HUES48 (cell line): ENCODE data around the gene GYS2.

Experiments
- H3K27ac ChIP-seq: one replicate; pipeline ENCODE4 v1.7.0; 2013; ENCODE audit warnings: low read depth, low read length, inconsistent platforms
- H3K27me3 ChIP-seq: 2 replicates; pipeline ENCODE4 v1.6.1; 2013; ENCODE audit warnings: mild to moderate bottlenecking, low read length; ENCODE audit not compliant: control insufficient read depth, insufficient read depth
- H3K36me3 ChIP-seq: 2 replicates; pipeline ENCODE4 v1.6.1; 2013; ENCODE audit warnings: low read length; ENCODE audit not compliant: control insufficient read depth, insufficient read depth
- H3K4me1 ChIP-seq: 2 replicates; pipeline ENCODE4 v1.6.1; 2013; ENCODE audit warnings: mild to moderate bottlenecking, low read length; ENCODE audit not compliant: control insufficient read depth, insufficient read depth
- H3K4me3 ChIP-seq: 2 replicates; pipeline ENCODE4 v1.5.1; 2013; ENCODE audit warnings: mild to moderate bottlenecking, low read depth, low read length
- H3K9ac ChIP-seq: 2 replicates; pipeline ENCODE4 v1.6.1; 2013; ENCODE audit warnings: mild to moderate bottlenecking, low read depth, low read length, moderate library complexity
- H3K9me3 ChIP-seq: 2 replicates; pipeline ENCODE4 v1.6.1; 2013; ENCODE audit warnings: low read length; ENCODE audit not compliant: control insufficient read depth, insufficient read depth

GYS2 gene

DNA sequence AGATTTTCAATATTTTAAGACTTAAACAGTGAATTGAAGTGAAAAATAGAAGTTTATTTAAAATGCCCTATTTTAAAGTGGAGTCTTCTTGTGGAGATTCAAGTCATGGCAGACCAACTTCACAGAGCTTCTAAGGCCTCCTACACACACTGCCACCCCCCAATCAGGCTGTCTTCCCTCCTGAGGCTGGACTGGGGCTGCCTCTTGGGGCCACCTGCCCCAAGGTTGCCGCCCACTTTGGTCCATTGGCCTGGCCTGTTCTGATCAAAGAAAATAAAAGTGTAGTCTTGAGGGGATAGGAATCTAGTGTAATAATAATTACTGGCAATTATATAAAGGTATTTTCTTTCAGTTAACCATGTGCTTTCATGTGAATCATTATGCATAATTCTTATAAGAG is 101.8 kb downstream of the GYS2 start:
- H3K27ac ChIP-seq: no peak overlapping the region
- H3K9ac ChIP-seq: peak overlapping the region; percentile 84; the same call in 1 of the 2 replicates
- H3K4me3 ChIP-seq: peak overlapping the region; percentile 81
- H3K36me3 ChIP-seq: peaks cover 16% of the 10 kb centered on the region
- peaks cover 9% of the 10 kb centered on the region for H3K4me1 ChIP-seq
- no peaks in the 10 kb centered on the region for H3K9me3 ChIP-seq
- H3K27me3 ChIP-seq: no peaks in the 10 kb centered on the region

GRCh38 chr12:21502164-21502496 is 102.5 kb downstream of the GYS2 start:
- Histone ChIP-seq H3K4me3 (peak overlapping the region; percentile 81), H3K27me3 (no peaks in the 10 kb centered on the region), H3K4me1 (peaks cover 9% of the 10 kb centered on the region), H3K9ac (peak overlapping the region; percentile 84), H3K36me3 (peaks cover 19% of the 10 kb centered on the region), H3K9me3 (no peaks in the 10 kb centered on the region), H3K27ac (peak overlapping the region; percentile 89)

DNA sequence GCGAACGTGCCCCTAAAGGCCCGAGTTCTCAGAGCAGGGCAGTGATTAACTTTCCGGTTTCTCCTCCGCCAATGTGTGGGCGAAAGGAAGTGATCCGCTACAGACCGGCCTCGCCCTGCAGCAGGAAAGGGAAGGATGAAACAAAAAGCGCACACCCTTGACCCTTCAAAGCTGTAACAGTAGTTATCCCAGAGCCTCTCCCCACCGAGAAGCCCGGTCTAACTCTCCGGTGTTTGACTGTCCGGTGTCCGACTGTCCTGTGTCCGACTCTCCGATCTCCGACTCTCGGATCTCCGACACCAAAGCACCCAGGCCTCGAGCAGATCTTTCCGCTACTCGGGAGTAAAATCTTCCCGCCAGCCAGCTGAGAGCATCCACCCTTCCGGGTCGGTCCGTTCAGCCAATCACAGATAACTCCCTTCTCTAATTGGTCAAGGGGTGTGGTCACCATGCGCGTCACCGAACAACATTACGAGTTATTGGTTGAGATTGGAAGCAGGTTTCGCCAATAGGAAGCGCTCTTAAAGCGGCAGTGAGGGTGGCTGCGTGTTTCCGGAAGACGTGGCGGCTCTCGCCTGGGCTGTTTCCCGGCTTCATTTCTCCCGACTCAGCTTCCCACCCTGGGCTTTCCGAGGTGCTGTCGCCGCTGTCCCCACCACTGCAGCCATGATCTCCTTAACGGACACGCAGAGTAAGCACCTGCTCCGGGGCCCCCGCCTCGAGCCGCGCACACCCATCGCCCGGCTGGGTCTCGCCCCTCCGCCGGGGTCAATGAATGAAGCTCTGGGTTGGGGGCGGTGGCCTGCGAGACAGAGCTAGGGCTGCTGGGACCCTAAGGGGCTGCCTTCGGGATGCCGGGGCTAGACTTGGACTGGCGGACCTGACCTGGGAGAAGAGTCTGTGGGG is 103.1 kb downstream of the GYS2 start, which contains the start of the genes GOLT1B and RECQL:
Gene GOLT1B (plus strand): TSS at position 532 of the 906 bp plus-strand sequence. CDS start 135 bp downstream, at position 667.
Gene RECQL (minus strand): TSS at position 378 of the 906 bp plus-strand sequence. CDS start 2,065 bp downstream, outside the sequence.
- Histone ChIP-seq H3K4me3 (peak within 1 kb of the TSS; percentile 81), H3K4me1 (peaks cover 9% of the 10 kb centered on the region), H3K36me3 (peaks cover 25% of the 10 kb centered on the region), H3K9me3 (no peaks in the 10 kb centered on the region), H3K9ac (peak within 1 kb of the TSS; percentile 84), H3K27me3 (no peaks in the 10 kb centered on the region), H3K27ac (peak within 1 kb of the TSS; percentile 89)

GRCh38 chr12:21500786-21501257 is 103.8 kb downstream of the GYS2 start:
- Histone ChIP-seq H3K4me3 (peak overlapping the region; percentile 81), H3K36me3 (peaks cover 32% of the 10 kb centered on the region), H3K9me3 (no peaks in the 10 kb centered on the region), H3K4me1 (peaks cover 9% of the 10 kb centered on the region), H3K27ac (peak overlapping the region; percentile 88), H3K27me3 (no peaks in the 10 kb centered on the region), H3K9ac (peak overlapping the region; percentile 68)

DNA sequence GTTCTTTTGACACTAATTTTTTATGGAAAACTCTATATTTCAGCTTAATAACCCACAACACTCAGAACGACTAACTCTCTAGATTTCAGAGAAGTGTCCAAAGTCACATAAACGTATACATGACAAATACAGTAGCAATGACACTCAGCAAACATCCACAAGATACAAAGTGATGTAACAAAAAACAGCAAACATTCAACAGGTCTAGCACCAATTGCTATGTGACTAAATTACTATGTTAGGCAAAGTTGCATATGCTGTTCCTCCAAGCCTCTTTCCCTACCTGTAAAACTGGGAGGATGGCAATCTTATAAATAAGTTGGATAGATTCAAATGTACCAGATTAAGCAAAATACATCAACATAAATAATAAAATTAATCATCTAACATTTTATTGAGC is 104.9 kb downstream of the GYS2 start:
- Histone ChIP-seq H3K27me3 (no peaks in the 10 kb centered on the region), H3K27ac (no peak overlapping the region), H3K4me3 (0 out of 2 replicates have a peak overlapping the region, but pooled peaks have one; percentile 81), H3K36me3 (peaks cover 41% of the 10 kb centered on the region), H3K9ac (no peak overlapping the region), H3K4me1 (peaks cover 9% of the 10 kb centered on the region), H3K9me3 (no peaks in the 10 kb centered on the region)
